ENCODE data around the gene SULT1A3. TPM values are rescaled to one million over a fixed set of nuclear protein-coding genes. Genes with fewer than 3 reads are reported as not detected.

SULT1A3 gene
- total and polyA plus RNA-seq, 2 donors (not counting 1 experiment from before 2014, with no cell fraction given), result 33.2 to 36.8 TPM

GRCh38 chr16:30184096-30184890, 14.8 kb upstream of the SULT1A3 start:
- peak; percentile 3 for ATAC-seq (ENCODE audit: low read depth)
- H2AFZ ChIP-seq (ENCODE audit: insufficient read depth, low read depth, low read length, poor library complexity, severe bottlenecking), result peak overlapping the region; percentile 88

More at GRCh38 chr16:30184096-30184890, 14.8 kb upstream of the SULT1A3 start:
- CTCF ChIA-PET, result interaction anchor here (1.0 to 4.8 kb wide), 5 partner anchors 41 to 92 kb away, joined by 5 to 49 read pairs (median 10); partner anchors contain the start of genes MAPK3, TBX6 and YPEL3
- peaks cover 40 to 48% of the 10 kb centered on the region in 2 donors for H3K4me1 ChIP-seq (ENCODE audit: control insufficient read depth in 2 of 2, insufficient read depth in 2 of 2, low read length in 2 of 2)
- H3K4me2 ChIP-seq (replicated peaks; ENCODE audit: low read depth, low read length, poor library complexity, severe bottlenecking), result peak overlapping the region; percentile 97
- H3K27me3 ChIP-seq (replicated peaks in 1 of 4; ENCODE audit: control extremely low read depth in 1 of 4, control insufficient read depth in 3 of 4, insufficient read depth in 4 of 4, low read length in 3 of 4), result no peaks in the 10 kb centered on the region
- H3K4me3 ChIP-seq (ENCODE audit: control extremely low read depth in 1 of 5, extremely low read depth in 1 of 5, insufficient read depth in 1 of 5, low read depth in 2 of 5, low read length in 4 of 5), result peak overlapping the region; percentile 44 to 99 (median 97)
- peak; percentile 92 for DNase-seq
- peaks cover 46% of the 10 kb centered on the region for H3K79me2 ChIP-seq (ENCODE audit: control insufficient read depth, insufficient read depth, low read length)
- H4K20me1 ChIP-seq (ENCODE audit: control insufficient read depth, insufficient read depth, low read length, poor library complexity, severe bottlenecking), result peaks cover 42% of the 10 kb centered on the region
- no peak for TF ChIP-seq EZH2 (IDR thresholded peaks at IDR 0.05; ENCODE audit: borderline replicate concordance, insufficient read depth, low read depth, low read length, poor library complexity, severe bottlenecking)
- TF ChIP-seq, protein P1, sequence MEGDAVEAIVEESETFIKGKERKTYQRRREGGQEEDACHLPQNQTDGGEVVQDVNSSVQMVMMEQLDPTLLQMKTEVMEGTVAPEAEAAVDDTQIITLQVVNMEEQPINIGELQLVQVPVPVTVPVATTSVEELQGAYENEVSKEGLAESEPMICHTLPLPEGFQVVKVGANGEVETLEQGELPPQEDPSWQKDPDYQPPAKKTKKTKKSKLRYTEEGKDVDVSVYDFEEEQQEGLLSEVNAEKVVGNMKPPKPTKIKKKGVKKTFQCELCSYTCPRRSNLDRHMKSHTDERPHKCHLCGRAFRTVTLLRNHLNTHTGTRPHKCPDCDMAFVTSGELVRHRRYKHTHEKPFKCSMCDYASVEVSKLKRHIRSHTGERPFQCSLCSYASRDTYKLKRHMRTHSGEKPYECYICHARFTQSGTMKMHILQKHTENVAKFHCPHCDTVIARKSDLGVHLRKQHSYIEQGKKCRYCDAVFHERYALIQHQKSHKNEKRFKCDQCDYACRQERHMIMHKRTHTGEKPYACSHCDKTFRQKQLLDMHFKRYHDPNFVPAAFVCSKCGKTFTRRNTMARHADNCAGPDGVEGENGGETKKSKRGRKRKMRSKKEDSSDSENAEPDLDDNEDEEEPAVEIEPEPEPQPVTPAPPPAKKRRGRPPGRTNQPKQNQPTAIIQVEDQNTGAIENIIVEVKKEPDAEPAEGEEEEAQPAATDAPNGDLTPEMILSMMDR (IDR thresholded peaks at IDR 0.05), result no peak
- 4% methylated on average over 17 of the region's 24 CpGs for WGBS (ENCODE audit: insufficient coverage)
- no peaks in the 10 kb centered on the region for H3K9me3 Mint-ChIP-seq (ENCODE audit: insufficient read depth)
- peaks cover 0 to 42% of the 10 kb centered on the region in 2 experiments for H3K36me3 ChIP-seq (replicated peaks in 1 of 2; ENCODE audit: control extremely low read depth in 1 of 2, control insufficient read depth in 1 of 2, extremely low read depth in 1 of 2, insufficient read depth in 2 of 2, low read length in 1 of 2)
- H3K4me1 Mint-ChIP-seq, result peaks cover 46% of the 10 kb centered on the region
- no peaks in the 10 kb centered on the region for H3K27me3 Mint-ChIP-seq
- H3K27ac Mint-ChIP-seq, result peak overlapping the region; percentile 99
- intact Hi-C loops (cut with micrococcal nuclease), result no loop called here
- POLR2A ChIA-PET, result interaction anchor here (0.6 to 4.9 kb wide), 14 partner anchors 18 to 842 kb away, joined by 3 to 97 read pairs (median 4); partner anchors contain the start of genes ALDOA, MAPK3, SEPTIN1 and TBX6
- peak overlapping the region; percentile 78 to 87 for H3K27ac ChIP-seq (ENCODE audit: low read length in 2 of 2)
- peak overlapping the region; percentile 90 for H3K4me3 Mint-ChIP-seq
- H3K9ac ChIP-seq (ENCODE audit: low read length), result peak overlapping the region; percentile 98
- H3K9me3 ChIP-seq (ENCODE audit: control extremely low read depth in 1 of 3, control insufficient read depth in 2 of 3, insufficient read depth in 1 of 3, low read length in 2 of 3), result no peaks in the 10 kb centered on the region
